ENCODE measurements around the gene ATOX1.

DNA sequence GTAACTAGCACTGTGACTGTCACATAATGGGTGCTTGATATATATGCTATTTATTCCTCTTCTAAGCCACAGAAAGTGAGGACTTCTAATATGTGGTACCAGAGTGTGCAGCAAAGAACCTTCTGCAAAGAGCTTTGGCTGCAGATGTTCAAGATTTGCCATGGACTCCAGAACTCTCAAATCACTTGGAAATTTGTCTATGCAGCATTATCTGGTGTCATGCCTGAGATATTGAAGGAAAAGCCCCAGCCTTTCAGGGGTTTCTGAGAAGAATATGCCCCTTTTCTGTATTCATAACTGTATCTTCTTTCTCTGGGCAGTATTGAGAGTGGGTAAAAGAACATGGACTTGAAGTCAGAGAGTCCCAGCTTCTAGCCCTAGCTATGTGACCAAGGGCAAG is 8.5 kb upstream of the ATOX1 start:
- no peak for TF ChIP-seq CTCF (conservative IDR thresholded peaks at IDR 0.05; ENCODE audit: low read depth in 2 of 2)
- no peak for TF ChIP-seq POLR2AphosphoS5 (IDR thresholded peaks at IDR 0.05; ENCODE audit: low read depth)
- no peak for TF ChIP-seq REST (IDR thresholded peaks at IDR 0.05; ENCODE audit: unreplicated experiment)
- TF ChIP-seq EZH2 (IDR thresholded peaks at IDR 0.05; ENCODE audit: low read depth, unreplicated experiment) = no peak
- TF ChIP-seq, protein P1, sequence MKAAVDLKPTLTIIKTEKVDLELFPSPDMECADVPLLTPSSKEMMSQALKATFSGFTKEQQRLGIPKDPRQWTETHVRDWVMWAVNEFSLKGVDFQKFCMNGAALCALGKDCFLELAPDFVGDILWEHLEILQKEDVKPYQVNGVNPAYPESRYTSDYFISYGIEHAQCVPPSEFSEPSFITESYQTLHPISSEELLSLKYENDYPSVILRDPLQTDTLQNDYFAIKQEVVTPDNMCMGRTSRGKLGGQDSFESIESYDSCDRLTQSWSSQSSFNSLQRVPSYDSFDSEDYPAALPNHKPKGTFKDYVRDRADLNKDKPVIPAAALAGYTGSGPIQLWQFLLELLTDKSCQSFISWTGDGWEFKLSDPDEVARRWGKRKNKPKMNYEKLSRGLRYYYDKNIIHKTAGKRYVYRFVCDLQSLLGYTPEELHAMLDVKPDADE (IDR thresholded peaks at IDR 0.05) = no peak
- TF ChIP-seq EZH2phosphoT487 (IDR thresholded peaks at IDR 0.05; ENCODE audit: unreplicated experiment) = no peak
- TF ChIP-seq ZNF114 (CRISPR knock-in tag; IDR thresholded peaks at IDR 0.05) = no peak
- TF ChIP-seq STAT1 (IDR thresholded peaks at IDR 0.05; ENCODE audit: unreplicated experiment) = no peak
- no peak for TF ChIP-seq JUNB (IDR thresholded peaks at IDR 0.05; ENCODE audit: unreplicated experiment)

All from GM23338 (cell line).